ENCODE measurements around the gene TAX1BP3. TPM values are rescaled to one million over a fixed set of nuclear protein-coding genes. Genes with fewer than 3 reads are reported as not detected.
A peak's percentile ranks its signal among the peaks of the same experiment; 100 is the strongest.

The TAX1BP3 gene
- total RNA-seq, 2 donors from 2014 or later = 72.9 to 82.7 TPM

DNA sequence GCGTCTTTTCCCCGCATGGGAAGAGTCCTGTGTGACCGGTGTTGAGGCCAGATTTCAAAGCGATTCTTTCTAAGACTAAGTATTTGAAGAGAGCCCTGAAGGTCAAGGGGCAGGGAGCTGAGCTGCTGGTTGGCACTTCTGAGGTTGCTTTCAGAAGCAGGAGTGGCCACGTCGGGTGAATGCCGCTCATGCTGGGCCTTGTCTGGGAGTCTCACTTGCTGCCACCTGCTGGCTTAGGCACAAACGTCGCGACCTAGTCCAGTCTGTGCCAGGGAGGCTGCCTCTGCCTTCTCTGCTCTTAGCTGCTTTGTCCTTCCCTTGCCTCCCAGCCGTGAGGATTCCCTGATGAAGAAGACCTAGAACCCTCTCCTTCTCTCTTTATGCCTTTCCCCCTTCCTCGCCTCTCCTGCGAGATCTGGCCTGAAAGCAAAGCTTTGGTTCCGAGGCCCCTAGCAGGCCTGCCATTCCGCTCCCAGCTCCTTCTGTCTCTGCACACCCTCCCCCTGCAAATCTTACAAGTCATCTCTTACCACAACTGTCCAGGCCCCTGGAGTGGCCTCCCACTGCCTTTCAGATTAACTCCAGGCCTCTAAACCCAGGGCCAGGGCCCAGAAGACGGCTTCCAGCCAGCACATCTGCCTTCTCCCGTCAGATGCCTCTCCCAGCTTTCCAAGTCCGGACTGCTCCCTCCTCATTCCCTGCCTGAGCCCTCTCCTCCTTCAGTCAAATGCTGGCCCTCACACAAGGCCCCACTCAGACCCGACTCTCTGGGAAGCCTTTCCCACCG lies 20.4 kb downstream of the TAX1BP3 start:
- peaks cover 0 to 10% of the 10 kb centered on the region in 2 donors for H3K36me3 ChIP-seq (replicated peaks in 1 of 2; ENCODE audit: insufficient read depth in 1 of 2, low read depth in 2 of 2)
- no peaks in the 10 kb centered on the region for H3K27me3 ChIP-seq
- ATAC-seq (no peak), DNase-seq (peak; percentile 61 to 75 (median 67))
- 61 to 66% methylated on average over 20 of the region's 20 CpGs for WGBS, 2 donors
- H3K27ac ChIP-seq = no peak overlapping the region
- intact Hi-C loops (cut with DNase I) = no loop called here
- no peak for TF ChIP-seq POLR2A (IDR thresholded peaks at IDR 0.05)
- TF ChIP-seq, protein P1, sequence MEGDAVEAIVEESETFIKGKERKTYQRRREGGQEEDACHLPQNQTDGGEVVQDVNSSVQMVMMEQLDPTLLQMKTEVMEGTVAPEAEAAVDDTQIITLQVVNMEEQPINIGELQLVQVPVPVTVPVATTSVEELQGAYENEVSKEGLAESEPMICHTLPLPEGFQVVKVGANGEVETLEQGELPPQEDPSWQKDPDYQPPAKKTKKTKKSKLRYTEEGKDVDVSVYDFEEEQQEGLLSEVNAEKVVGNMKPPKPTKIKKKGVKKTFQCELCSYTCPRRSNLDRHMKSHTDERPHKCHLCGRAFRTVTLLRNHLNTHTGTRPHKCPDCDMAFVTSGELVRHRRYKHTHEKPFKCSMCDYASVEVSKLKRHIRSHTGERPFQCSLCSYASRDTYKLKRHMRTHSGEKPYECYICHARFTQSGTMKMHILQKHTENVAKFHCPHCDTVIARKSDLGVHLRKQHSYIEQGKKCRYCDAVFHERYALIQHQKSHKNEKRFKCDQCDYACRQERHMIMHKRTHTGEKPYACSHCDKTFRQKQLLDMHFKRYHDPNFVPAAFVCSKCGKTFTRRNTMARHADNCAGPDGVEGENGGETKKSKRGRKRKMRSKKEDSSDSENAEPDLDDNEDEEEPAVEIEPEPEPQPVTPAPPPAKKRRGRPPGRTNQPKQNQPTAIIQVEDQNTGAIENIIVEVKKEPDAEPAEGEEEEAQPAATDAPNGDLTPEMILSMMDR (IDR thresholded peaks at IDR 0.05) = peak; percentile 14 to 54 (median 33)
- no peaks in the 10 kb centered on the region for H3K4me1 ChIP-seq
- H3K4me3 ChIP-seq = no peak overlapping the region
- no peaks in the 10 kb centered on the region for H3K9me3 ChIP-seq

DNA sequence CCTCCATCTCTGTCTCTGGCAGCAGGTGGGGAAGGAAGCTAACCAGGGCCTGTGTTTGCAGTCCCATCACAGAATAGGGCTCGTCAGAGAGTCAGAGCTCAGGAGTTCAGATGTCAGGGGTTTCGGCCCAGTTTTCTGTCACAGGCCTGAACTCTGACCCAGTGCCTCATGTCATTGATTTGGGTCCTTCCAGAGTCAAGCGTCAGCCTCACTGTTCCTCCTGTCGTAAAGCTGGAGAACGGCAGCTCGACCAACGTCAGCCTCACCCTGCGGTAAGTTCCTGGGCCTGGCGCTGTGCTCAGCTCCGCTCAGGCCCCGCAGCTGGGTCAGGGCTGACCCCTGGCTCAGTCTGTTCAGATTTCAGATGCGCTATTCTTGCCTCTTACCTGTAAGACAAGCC lies 21.1 kb downstream of the TAX1BP3 start:
- Histone ChIP-seq H3K4me3 (no peak overlapping the region), H3K27ac (no peak overlapping the region), H3K36me3 (replicated peaks in 1 of 2; ENCODE audit: insufficient read depth in 1 of 2, low read depth in 2 of 2) (peaks cover 0 to 10% of the 10 kb centered on the region in 2 donors), H3K9me3 (no peaks in the 10 kb centered on the region), H3K4me1 (no peaks in the 10 kb centered on the region), H3K27me3 (no peaks in the 10 kb centered on the region)
- ATAC-seq = no peak
- WGBS, 2 donors = 78 to 90% methylated on average over 6 to 12 of the region's 12 CpGs
- TF ChIP-seq POLR2A (IDR thresholded peaks at IDR 0.05) = no peak
- TF ChIP-seq, protein P1 (IDR thresholded peaks at IDR 0.05) = no peak
- no peak for DNase-seq
- intact Hi-C loops (cut with DNase I) = no loop called here

DNA sequence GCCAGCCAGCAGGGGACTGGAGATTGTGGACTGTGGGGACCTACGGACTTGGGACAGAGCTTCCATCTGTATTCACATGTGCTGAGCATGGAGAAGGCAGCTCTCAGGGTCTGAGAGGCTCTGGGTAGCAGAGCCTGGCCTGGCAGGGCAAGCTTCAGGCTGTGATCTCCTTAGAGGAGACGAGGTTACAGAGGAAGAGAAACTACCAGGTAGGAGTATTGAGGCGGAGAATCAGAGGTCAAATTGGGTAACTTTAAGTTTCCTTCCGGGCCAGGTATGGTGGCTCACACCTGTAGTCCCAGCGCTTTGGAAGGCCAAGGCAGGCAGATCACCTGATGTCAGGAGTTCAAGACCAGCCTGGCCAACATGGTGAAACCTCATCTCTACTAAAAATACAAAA lies 23.1 kb downstream of the TAX1BP3 start:
- ATAC-seq = no peak
- Histone ChIP-seq H3K4me3 (no peak overlapping the region), H3K4me1 (peaks cover 16% of the 10 kb centered on the region), H3K36me3 (replicated peaks in 1 of 2; ENCODE audit: insufficient read depth in 1 of 2, low read depth in 2 of 2) (peaks cover 0 to 10% of the 10 kb centered on the region in 2 donors), H3K27me3 (no peaks in the 10 kb centered on the region), H3K27ac (no peak overlapping the region), H3K9me3 (no peaks in the 10 kb centered on the region)
- WGBS, 2 donors = 59 to 66% methylated on average over 5 of the region's 5 CpGs
- intact Hi-C loops (cut with DNase I) = no loop called here
- no peak for DNase-seq
- TF ChIP-seq, protein P1 (IDR thresholded peaks at IDR 0.05) = no peak

DNA sequence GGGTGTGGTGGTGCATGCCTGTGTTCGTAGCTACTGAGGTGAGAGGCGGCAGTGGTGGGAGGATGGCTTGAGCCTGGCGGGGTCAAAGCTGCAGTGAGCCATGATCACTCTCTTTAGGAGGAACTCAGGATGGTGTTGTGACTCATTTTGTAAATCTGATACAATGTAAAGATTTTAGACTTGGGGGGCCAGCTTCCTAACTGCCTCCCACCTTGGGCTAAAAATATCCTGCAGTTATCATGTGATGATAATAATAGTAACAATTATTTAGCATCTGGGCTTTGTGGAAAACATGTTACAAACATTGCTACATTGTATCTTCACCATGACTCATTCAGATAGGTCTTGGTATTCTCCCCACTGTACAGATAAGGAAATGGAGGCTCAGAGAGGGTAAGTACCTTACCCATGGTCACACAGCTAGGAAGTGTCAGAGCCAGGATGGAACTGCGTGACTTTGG lies 24.5 kb downstream of the TAX1BP3 start:
- 92 to 99% methylated on average over 4 of the region's 4 CpGs for WGBS, 2 donors
- ATAC-seq (no peak), DNase-seq (no peak)

More for the DNA sequence above, 24.5 kb downstream of the TAX1BP3 start:
- intact Hi-C loops (cut with DNase I) = no loop called here
- Histone ChIP-seq H3K27me3 (no peaks in the 10 kb centered on the region), H3K36me3 (replicated peaks in 1 of 2; ENCODE audit: insufficient read depth in 1 of 2, low read depth in 2 of 2) (peaks cover 0 to 4% of the 10 kb centered on the region in 2 donors), H3K9me3 (no peaks in the 10 kb centered on the region), H3K4me3 (no peak overlapping the region), H3K27ac (no peak overlapping the region), H3K4me1 (peaks cover 24% of the 10 kb centered on the region)
- no peak for TF ChIP-seq POLR2A (IDR thresholded peaks at IDR 0.05)
- TF ChIP-seq, protein P1 (IDR thresholded peaks at IDR 0.05) = no peak

All from body of pancreas (tissue), 4 donors.